Nephron progenitor cell (in vitro differentiated cells): ENCODE measurements around the gene DMRTA2.
A peak's percentile ranks its signal among the peaks of the same experiment; 100 is the strongest.

Experiments
- DNase-seq: peaks from one replicate; pipeline ENCODE4 v3.0.0; 2021
- H3K27ac Mint-ChIP-seq: 2 replicates; pipeline ENCODE4 v1.8.0; 2021; ENCODE audit warnings: mild to moderate bottlenecking, moderate library complexity, mixed read lengths
- H3K27me3 Mint-ChIP-seq: 2 replicates; pipeline ENCODE4 v1.8.0; 2021; ENCODE audit warnings: mild to moderate bottlenecking, low read depth, mixed read lengths; ENCODE audit not compliant: poor library complexity
- H3K36me3 Mint-ChIP-seq: 2 replicates; pipeline ENCODE4 v1.8.0; 2021; ENCODE audit warnings: low read depth, mixed read lengths
- H3K4me1 Mint-ChIP-seq: 2 replicates; pipeline ENCODE4 v1.8.0; 2021; ENCODE audit warnings: mixed read lengths
- H3K4me3 Mint-ChIP-seq: 2 replicates; pipeline ENCODE4 v1.8.0; 2021; ENCODE audit warnings: mild to moderate bottlenecking, moderate library complexity, mixed read lengths
- H3K9me3 Mint-ChIP-seq: 2 replicates; pipeline ENCODE4 v1.8.0; 2021; ENCODE audit warnings: mild to moderate bottlenecking, moderate library complexity, mixed read lengths
- TF ChIP-seq, protein P1 (sequence below): fragments of 200-600 bp; sonication (generic); IDR thresholded peaks from 2 replicates; pipeline ENCODE4 v1.5.0; 2021; ENCODE audit warnings: antibody characterized with exemption

The DMRTA2 gene

DNA sequence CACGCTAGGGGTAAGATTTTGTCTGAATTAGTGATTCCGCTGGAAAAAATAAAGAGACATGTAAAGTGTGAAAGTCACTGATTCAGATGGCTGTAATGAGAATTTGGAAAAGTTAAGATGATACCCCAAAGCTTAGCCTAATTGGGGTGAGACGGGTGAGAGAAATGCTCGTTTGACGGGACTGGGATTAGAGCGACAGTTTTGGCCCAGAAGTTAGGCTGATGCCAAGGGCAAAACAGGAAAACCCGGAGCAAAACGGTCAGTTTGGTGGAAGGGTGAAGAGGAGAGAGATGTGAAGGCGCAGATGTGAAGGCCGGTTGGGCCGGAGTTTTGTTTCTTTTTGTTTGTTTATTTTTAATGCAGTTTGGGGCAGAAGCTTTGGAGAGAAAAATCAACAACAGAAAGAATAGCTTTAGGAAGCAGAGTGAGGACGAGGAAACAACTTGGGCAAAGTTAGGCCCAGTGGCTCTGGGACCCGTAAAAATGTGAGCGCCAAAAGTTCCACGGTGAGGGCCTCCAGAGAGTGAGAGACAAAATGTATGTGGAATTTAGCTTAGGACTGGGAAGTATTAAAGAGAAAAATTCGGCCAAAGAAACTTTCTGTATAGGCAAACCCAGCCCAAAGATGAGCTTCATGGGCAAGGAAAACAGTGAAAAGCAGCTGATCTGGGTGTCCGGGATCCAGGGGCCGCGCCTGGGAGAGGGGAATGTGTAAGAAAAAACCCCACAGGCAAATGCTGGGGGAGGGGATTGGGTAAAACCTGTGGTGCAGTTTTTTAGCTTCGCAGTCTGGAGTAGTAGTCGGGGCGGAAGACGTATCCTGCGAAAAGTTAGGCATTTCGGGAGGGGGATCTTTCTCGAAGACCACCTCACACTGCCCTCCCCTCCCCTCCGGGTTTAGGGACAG is 1.2 kb downstream of the DMRTA2 start:
- no peaks in the 10 kb centered on the region for H3K36me3 Mint-ChIP-seq
- H3K4me3 Mint-ChIP-seq = no peak overlapping the region
- peaks cover 10% of the 10 kb centered on the region for H3K9me3 Mint-ChIP-seq
- H3K27ac Mint-ChIP-seq = no peak overlapping the region
- H3K27me3 Mint-ChIP-seq = peaks cover 97% of the 10 kb centered on the region
- TF ChIP-seq, protein P1, sequence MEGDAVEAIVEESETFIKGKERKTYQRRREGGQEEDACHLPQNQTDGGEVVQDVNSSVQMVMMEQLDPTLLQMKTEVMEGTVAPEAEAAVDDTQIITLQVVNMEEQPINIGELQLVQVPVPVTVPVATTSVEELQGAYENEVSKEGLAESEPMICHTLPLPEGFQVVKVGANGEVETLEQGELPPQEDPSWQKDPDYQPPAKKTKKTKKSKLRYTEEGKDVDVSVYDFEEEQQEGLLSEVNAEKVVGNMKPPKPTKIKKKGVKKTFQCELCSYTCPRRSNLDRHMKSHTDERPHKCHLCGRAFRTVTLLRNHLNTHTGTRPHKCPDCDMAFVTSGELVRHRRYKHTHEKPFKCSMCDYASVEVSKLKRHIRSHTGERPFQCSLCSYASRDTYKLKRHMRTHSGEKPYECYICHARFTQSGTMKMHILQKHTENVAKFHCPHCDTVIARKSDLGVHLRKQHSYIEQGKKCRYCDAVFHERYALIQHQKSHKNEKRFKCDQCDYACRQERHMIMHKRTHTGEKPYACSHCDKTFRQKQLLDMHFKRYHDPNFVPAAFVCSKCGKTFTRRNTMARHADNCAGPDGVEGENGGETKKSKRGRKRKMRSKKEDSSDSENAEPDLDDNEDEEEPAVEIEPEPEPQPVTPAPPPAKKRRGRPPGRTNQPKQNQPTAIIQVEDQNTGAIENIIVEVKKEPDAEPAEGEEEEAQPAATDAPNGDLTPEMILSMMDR = no peak
- peaks cover 35% of the 10 kb centered on the region for H3K4me1 Mint-ChIP-seq
- no peak for DNase-seq

DNA sequence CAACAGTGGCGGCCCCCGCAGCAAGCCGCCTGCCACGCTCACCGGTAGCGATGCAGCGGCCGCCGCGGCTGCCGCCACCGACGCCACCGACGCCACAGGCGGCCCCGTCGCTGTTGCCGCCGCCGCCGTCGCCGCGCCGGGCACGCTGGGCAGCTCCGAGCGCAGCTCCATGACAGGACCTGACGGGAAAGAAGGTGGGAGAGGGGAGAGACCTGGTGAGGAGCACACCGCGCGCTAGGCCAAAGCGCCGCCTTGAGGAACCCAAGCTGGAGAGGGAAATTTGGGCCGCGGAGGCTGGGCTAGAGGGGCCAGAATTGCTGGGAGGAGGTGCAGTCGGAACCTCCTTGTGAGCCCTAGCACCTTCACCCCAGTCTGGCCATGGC is 1.9 kb downstream of the DMRTA2 start:
- peak; percentile 30 for DNase-seq
- H3K9me3 Mint-ChIP-seq = peaks cover 10% of the 10 kb centered on the region

DNA sequence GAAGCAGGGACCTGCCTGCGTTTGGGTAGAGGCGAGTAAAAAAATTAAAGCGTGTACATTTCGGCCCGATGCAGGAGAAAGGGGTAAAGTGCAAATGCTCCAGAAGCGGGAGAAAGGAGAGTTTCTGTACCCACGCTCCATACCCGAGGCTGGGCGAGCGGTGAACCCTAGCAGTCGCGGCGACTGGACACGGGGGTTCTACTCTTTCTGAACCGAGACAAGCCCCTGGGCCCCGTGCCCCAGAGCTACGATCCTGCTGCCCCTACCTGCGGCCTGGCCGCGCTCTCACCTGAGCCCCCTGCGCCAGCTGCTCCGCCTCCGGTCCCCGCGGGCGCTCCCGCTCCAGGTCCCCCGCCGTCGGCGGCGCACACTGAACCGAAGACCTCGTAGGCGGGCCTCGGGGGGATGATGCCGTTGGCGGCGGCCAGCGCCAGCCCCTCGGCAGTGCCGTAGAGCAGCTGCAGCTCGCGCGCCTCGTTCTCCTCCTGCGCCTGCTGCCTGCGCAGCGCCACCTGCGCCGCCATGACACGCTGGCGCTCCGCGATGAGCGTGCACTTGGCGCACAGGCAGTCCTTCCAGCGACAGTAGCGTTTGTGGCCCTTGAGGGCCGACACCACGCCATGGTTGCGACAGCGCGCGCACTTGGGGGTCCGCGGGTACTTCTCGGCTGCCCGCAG is 2.4 kb downstream of the DMRTA2 start:
- Mint-ChIP-seq H3K9me3 (peaks cover 10% of the 10 kb centered on the region), H3K27ac (no peak overlapping the region), H3K4me3 (peak overlapping the region; percentile 31), H3K4me1 (peaks cover 43% of the 10 kb centered on the region), H3K27me3 (peaks cover 97% of the 10 kb centered on the region), H3K36me3 (no peaks in the 10 kb centered on the region)
- DNase-seq = peak; percentile 54
- TF ChIP-seq, protein P1 = no peak

More for the DNA sequence above, 1.9 kb downstream of the DMRTA2 start:
- H3K4me1 Mint-ChIP-seq = peaks cover 42% of the 10 kb centered on the region
- H3K27me3 Mint-ChIP-seq = peaks cover 97% of the 10 kb centered on the region
- TF ChIP-seq, protein P1 = no peak
- H3K4me3 Mint-ChIP-seq = no peak overlapping the region
- no peaks in the 10 kb centered on the region for H3K36me3 Mint-ChIP-seq
- H3K27ac Mint-ChIP-seq = no peak overlapping the region

DNA sequence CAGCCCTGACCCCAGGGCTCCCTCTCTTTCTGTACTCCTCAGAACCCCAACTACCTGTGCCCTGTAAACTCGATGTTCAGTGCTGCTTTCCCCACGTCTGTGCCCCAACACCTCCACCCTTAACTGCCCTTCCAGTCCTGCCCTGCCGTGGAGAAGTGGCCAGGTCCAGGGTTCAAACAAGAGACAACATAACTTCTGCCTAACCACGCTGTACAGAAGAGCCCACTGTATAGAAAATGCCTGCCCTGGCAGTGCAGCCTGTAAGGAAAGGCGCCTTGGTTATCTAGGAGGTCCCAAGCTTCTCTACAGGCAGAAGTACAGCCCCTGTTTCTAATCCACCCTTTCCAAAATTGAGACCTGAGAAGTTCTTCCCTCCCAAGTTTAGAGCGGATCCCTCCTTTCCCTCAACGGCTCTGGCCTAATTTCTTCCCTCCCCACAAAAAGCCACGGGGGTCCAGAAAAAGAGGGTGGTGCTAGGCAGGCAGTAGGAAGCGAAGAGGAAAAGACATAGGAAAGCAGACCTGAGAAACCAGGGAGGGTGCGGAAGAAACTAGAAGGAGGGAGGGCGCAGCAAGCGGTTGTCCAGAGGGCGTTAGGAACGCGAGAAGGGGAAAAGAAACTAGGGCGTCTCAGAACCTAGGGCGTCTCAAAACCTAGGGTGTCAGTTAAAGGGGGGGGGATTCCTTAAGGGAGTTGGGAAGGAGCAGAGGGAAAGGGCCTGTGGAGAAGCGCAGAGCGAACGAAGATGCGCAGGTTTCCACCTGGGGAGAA is 3.2 kb downstream of the DMRTA2 start:
- H3K36me3 Mint-ChIP-seq = no peaks in the 10 kb centered on the region
- TF ChIP-seq, protein P1 = no peak
- peaks cover 97% of the 10 kb centered on the region for H3K27me3 Mint-ChIP-seq
- H3K4me3 Mint-ChIP-seq = peak overlapping the region; percentile 31
- peaks cover 43% of the 10 kb centered on the region for H3K4me1 Mint-ChIP-seq
- H3K27ac Mint-ChIP-seq = no peak overlapping the region
- H3K9me3 Mint-ChIP-seq = peaks cover 10% of the 10 kb centered on the region
- DNase-seq = no peak

DNA sequence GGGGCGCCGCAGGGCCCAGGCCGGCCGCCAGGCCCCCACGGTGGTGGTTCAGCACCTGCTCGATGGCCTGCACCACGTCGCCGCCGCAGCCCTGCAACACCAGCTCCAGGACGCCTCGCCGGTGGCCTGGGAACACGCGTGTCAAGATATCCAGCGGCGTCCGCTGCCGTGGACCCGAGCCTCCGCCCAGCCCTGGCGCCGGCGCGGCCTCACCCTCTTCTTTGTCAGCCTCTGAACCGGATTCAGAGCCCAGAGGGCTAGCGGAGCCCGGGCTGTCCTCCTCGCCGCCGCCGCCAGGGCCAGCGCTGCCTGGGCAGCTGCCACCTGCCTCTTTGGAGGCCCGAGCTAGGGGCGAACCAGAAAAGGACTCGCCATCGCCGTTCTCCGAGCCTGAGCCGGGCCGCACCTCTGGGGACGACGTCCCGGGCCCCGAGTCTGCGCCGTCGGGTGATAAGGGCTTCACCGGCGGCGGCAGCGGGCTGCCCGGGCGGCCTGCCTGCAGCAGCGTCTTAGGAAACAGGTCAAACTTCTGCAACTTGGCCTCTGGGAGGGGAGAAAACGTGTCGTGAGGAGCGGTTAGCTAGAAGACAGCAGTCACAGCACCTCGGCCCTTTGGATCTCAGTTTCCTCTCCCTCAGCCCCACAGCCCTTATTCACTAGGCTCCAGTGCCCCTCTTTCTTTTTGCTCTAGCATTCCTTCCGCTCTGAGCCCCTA is 3.9 kb downstream of the DMRTA2 start:
- H3K36me3 Mint-ChIP-seq = no peaks in the 10 kb centered on the region
- H3K27ac Mint-ChIP-seq = no peak overlapping the region
- peaks cover 37% of the 10 kb centered on the region for H3K4me1 Mint-ChIP-seq
- peak; percentile 45 for DNase-seq
- H3K4me3 Mint-ChIP-seq = peak overlapping the region; percentile 4
- H3K27me3 Mint-ChIP-seq = peaks cover 97% of the 10 kb centered on the region
- H3K9me3 Mint-ChIP-seq = peaks cover 9% of the 10 kb centered on the region
- TF ChIP-seq, protein P1 = peak; percentile 18
